Measurements from ENCODE around the gene LRRTM4.
"Not testable (repeated sequence)": the region's sequence is repeated elsewhere in the genome, so short reads cannot be mapped to it uniquely, and the experiment has no call there.

LRRTM4 gene

GRCh38 chr2:76721226-76721625 lies 801.0 kb downstream of the LRRTM4 start:
- no peak for DNase-seq (ENCODE audit: low spot score)
- TF ChIP-seq, protein P1, sequence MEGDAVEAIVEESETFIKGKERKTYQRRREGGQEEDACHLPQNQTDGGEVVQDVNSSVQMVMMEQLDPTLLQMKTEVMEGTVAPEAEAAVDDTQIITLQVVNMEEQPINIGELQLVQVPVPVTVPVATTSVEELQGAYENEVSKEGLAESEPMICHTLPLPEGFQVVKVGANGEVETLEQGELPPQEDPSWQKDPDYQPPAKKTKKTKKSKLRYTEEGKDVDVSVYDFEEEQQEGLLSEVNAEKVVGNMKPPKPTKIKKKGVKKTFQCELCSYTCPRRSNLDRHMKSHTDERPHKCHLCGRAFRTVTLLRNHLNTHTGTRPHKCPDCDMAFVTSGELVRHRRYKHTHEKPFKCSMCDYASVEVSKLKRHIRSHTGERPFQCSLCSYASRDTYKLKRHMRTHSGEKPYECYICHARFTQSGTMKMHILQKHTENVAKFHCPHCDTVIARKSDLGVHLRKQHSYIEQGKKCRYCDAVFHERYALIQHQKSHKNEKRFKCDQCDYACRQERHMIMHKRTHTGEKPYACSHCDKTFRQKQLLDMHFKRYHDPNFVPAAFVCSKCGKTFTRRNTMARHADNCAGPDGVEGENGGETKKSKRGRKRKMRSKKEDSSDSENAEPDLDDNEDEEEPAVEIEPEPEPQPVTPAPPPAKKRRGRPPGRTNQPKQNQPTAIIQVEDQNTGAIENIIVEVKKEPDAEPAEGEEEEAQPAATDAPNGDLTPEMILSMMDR (IDR thresholded peaks at IDR 0.05; ENCODE audit: extremely low read depth, missing control alignments) = no peak

GRCh38 chr2:76713312-76713711 lies 808.9 kb downstream of the LRRTM4 start:
- TF ChIP-seq, protein P1 (IDR thresholded peaks at IDR 0.05; ENCODE audit: extremely low read depth, missing control alignments) = no peak
- DNase-seq (ENCODE audit: low spot score) = no peak

DNA sequence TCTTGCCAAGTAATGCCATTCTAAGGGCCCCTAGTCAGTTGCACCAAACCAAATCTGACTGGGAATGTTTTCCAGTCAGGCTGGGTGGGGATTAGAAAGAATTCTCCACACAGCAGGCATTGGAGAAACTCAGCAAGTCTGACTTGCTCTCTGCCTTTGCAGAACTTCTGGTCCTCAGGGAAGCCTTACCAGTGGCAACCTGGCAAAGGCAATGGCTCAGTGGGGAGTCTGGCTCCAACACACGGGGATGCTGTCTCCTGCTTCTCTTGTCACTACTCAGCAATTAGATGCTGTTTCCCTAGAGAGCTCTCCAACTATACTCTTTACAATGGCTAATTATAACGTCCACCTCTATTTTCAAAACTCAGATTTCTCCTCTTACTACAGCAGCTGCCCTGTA lies 810.7 kb downstream of the LRRTM4 start:
- DNase-seq (ENCODE audit: low spot score) = no peak
- TF ChIP-seq, protein P1 (IDR thresholded peaks at IDR 0.05; ENCODE audit: extremely low read depth, missing control alignments) = no peak

- DNase-seq (ENCODE audit: low spot score) = no peak
- TF ChIP-seq, protein P1 (IDR thresholded peaks at IDR 0.05; ENCODE audit: extremely low read depth, missing control alignments) = no peak
These were observed 821.3 kb downstream of the LRRTM4 start for GRCh38 chr2:76700894-76701293.

- DNase-seq (ENCODE audit: low spot score) = not testable (repeated sequence)
These were observed 824.0 kb downstream of the LRRTM4 start for GRCh38 chr2:76697998-76698713.
